Endothelial cell of umbilical vein (primary cell): ENCODE data around the gene GPSM1. TPM values are rescaled to one million over a fixed set of nuclear protein-coding genes. Genes with fewer than 3 reads are reported as not detected.

Experiments used
- BruUV-seq: library from RNA; stranded (reverse); fragments of 400-500 nt; replicated peaks from 2 replicates; lab custom pipeline; 2021; lab: Mats Ljungman, UMichigan
- CTCF ChIA-PET: fragments of 300-600, 350-600 bp; sonication (Branson Sonifier 250); formaldehyde crosslinking; loops from one replicate; lab custom pipeline; 2021; ENCODE audit warnings: antibody characterized with exemption, inconsistent platforms; lab: Charles Lee
- POLR2A ChIA-PET: fragments of 300-600, 350-600 bp; sonication (Branson Sonifier 250); formaldehyde crosslinking; loops from one replicate; lab custom pipeline; 2021; ENCODE audit warnings: antibody characterized with exemption, inconsistent platforms; lab: Charles Lee
- DNase-seq: peaks from one replicate; pipeline ENCODE4 v3.0.0-alpha.2; 2011; ENCODE audit warnings: low read depth, low spot score
- FAIRE-seq: peaks from 2 replicates; lab custom pipeline; 2011; peaks lifted over from hg19 to GRCh38; lab: Jason Lieb, UNC
- H2AFZ ChIP-seq: 2 replicates; pipeline ENCODE4 v1.6.0; 2012; ENCODE audit warnings: low read depth, low read length, control low read depth, inconsistent platforms
- H3K27ac ChIP-seq: 2 replicates; pipeline ENCODE4 v1.5.1; 2011; ENCODE audit warnings: low read depth, mild to moderate bottlenecking, control low read depth, low read length, moderate library complexity; ENCODE audit not compliant: insufficient read depth
- H3K27me3 ChIP-seq, 2 experiments: 2 replicates each; pipeline versions ENCODE4 v1.6.0 to v1.6.1; 2011; ENCODE audit warnings: low read length in 2 of 2, mixed read lengths in 1 of 2; ENCODE audit not compliant: control insufficient read depth in 2 of 2, insufficient read depth in 2 of 2
- H3K36me3 ChIP-seq, 2 experiments: 2 replicates in 1 of 2; 3 replicates in 1 of 2; pipeline ENCODE4 v1.5.1; 2011; ENCODE audit warnings: low read length in 2 of 2, mild to moderate bottlenecking in 1 of 2, moderate library complexity in 1 of 2; ENCODE audit not compliant: control insufficient read depth in 2 of 2, insufficient read depth in 2 of 2; ENCODE audit errors: extremely low read depth in 1 of 2
- H3K4me1 ChIP-seq: 3 replicates; pipeline ENCODE4 v1.5.1; 2011; ENCODE audit warnings: mild to moderate bottlenecking, low read length; ENCODE audit not compliant: control insufficient read depth, insufficient read depth; ENCODE audit errors: extremely low read depth
- H3K4me2 ChIP-seq: 2 replicates; pipeline ENCODE4 v1.6.1; 2011; ENCODE audit warnings: low read length, control low read depth, mixed read lengths; ENCODE audit not compliant: insufficient read depth
- H3K4me3 ChIP-seq, 3 experiments: fragments of 200-600 bp in 1 of 3; sonication (generic), shearing (Covaris generic) in 1 of 3; replicated peaks in 1 of 3; 2 replicates each; pipeline ENCODE4 v1.5.1; 2011 to 2016; ENCODE audit warnings: control low read depth in 3 of 3, low read length in 3 of 3, mild to moderate bottlenecking in 2 of 3, inconsistent platforms in 1 of 3, low read depth in 1 of 3, moderate library complexity in 1 of 3; ENCODE audit not compliant: insufficient read depth in 1 of 3
- H3K79me2 ChIP-seq: 2 replicates; pipeline ENCODE4 v1.6.0; 2012; ENCODE audit warnings: low read length, inconsistent platforms; ENCODE audit not compliant: control insufficient read depth, insufficient read depth
- H3K9ac ChIP-seq: replicated peaks from 2 replicates; pipeline ENCODE3; 2011; ENCODE audit warnings: low read length, control low read depth; ENCODE audit not compliant: insufficient read depth; ENCODE audit errors: extremely low read depth
- H3K9me1 ChIP-seq: replicated peaks from 3 replicates; pipeline ENCODE4 v1.6.0; 2011; ENCODE audit warnings: mild to moderate bottlenecking, low read length; ENCODE audit not compliant: control insufficient read depth, insufficient read depth; ENCODE audit errors: extremely low read depth
- H3K9me3 ChIP-seq: replicated peaks from 2 replicates; pipeline ENCODE4 v1.5.1; 2012; ENCODE audit warnings: low read length, inconsistent platforms; ENCODE audit not compliant: control insufficient read depth, insufficient read depth
- H4K20me1 ChIP-seq: replicated peaks from 2 replicates; pipeline ENCODE3; 2011; ENCODE audit warnings: mild to moderate bottlenecking, low read length; ENCODE audit not compliant: control insufficient read depth, insufficient read depth; ENCODE audit errors: extremely low read depth
- CTCF ChIP-seq, 2 donors: IDR thresholded peaks; 1 replicate in 1 of 2; 2 replicates in 1 of 2; pipeline ENCODE4 v1.5.1; 2011; ENCODE audit warnings: low read length in 2 of 2, mild to moderate bottlenecking in 2 of 2, moderate library complexity in 2 of 2, control low read depth in 1 of 2, inconsistent platforms in 1 of 2, low read depth in 1 of 2; ENCODE audit not compliant: insufficient read depth in 1 of 2; ENCODE audit errors: extremely low read depth in 1 of 2
- FOS ChIP-seq: IDR thresholded peaks from 2 replicates; pipeline ENCODE4 v1.6.1; 2011; ENCODE audit warnings: mild to moderate bottlenecking, low read length, moderate library complexity, borderline replicate concordance; ENCODE audit not compliant: insufficient read depth
- GATA2 ChIP-seq: IDR thresholded peaks from 2 replicates; pipeline ENCODE4 v1.7.0; 2011; ENCODE audit warnings: low read depth, mild to moderate bottlenecking, moderate library complexity, mixed read lengths, low read length; ENCODE audit not compliant: insufficient read length, insufficient read depth
- MYC ChIP-seq: IDR thresholded peaks from one replicate; pipeline ENCODE4 v1.6.1; 2011; ENCODE audit warnings: mild to moderate bottlenecking, low read depth, low read length
- dilution Hi-C: fragments of 300-500 bp; cut with MboI; formaldehyde crosslinking; loops from one replicate; pipeline ENCODE4 v1.15.0; 2019; ENCODE audit warnings: low sequenced_read_pairs; ENCODE audit not compliant: extremely low pct_ligation_motif_present
- intact Hi-C: fragments of 100-400 bp; cut with micrococcal nuclease; formaldehyde crosslinking; loops from one replicate; pipeline ENCODE4 v1.10.0; 2022
- polyA plus RNA-seq, 4 experiments: library from polyadenylated mRNA; depleted of rRNA in 3 of 4; stranded (reverse) in 3 of 4; unstranded in 1 of 4; fragments of >200 nt; gene quantifications; 2 replicates each; pipeline versions ENCODE4 v1.2.1 to v1.2.3, GENCODE V29; 2011 to 2012; ENCODE audit warnings: missing spikeins in 1 of 4
- total RNA-seq: library from RNA; stranded (reverse); gene quantifications from 2 replicates; pipeline ENCODE4 v1.2.3, GENCODE V29; 2021
- TF ChIP-seq, protein P1 (sequence below): IDR thresholded peaks from 2 replicates; pipeline ENCODE4 v1.6.1; 2011; ENCODE audit not compliant: insufficient read depth, insufficient read length

GPSM1 gene
- total and polyA plus RNA-seq, 2 donors (not counting 3 experiments of a cell fraction or from before 2014, with no cell fraction given): 34.6 to 47.1 TPM

- DNase-seq (no peak), FAIRE-seq (no peak)
- H3K27me3 ChIP-seq: no peaks in the 10 kb centered on the region
- no TSS peak for BruUV-seq
- TF ChIP-seq MYC (no peak), CTCF (IDR thresholded peaks at IDR 0.05; ENCODE audit: extremely low read depth in 1 of 2, insufficient read depth in 1 of 2, low read depth in 1 of 2, low read length in 2 of 2) (no peak), GATA2 (no peak), FOS (no peak)
- TF ChIP-seq, protein P1, sequence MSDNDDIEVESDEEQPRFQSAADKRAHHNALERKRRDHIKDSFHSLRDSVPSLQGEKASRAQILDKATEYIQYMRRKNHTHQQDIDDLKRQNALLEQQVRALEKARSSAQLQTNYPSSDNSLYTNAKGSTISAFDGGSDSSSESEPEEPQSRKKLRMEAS: peak; percentile 52
- dilution Hi-C loops: no loop called here
- H3K9me3 ChIP-seq: no peaks in the 10 kb centered on the region
- no peak overlapping the region for H3K9ac ChIP-seq
- no peaks in the 10 kb centered on the region for H3K9me1 ChIP-seq
- H3K4me3 ChIP-seq: no peak overlapping the region
- H3K4me1 ChIP-seq: no peaks in the 10 kb centered on the region
- no peaks in the 10 kb centered on the region for H3K79me2 ChIP-seq
- H3K27ac ChIP-seq: no peak overlapping the region
- no peaks in the 10 kb centered on the region for H4K20me1 ChIP-seq
- H2AFZ ChIP-seq: no peak overlapping the region
- H3K4me2 ChIP-seq: no peak overlapping the region
- CTCF ChIA-PET: no interaction called here
- intact Hi-C loops: no loop called here
- POLR2A ChIA-PET: no interaction called here
- no peaks in the 10 kb centered on the region for H3K36me3 ChIP-seq
Observed at GRCh38 chr9:136292591-136293448, 34.5 kb upstream of the GPSM1 start.
